Lower leg skin (tissue), 4 donors: ENCODE results near the gene OTULIN. TPM values are rescaled to one million over a fixed set of nuclear protein-coding genes. Genes with fewer than 3 reads are reported as not detected.
A peak's percentile ranks its signal among the peaks of the same experiment; 100 is the strongest.

Experiments used
- DNase-seq, 2 donors: peaks; one replicate each; pipeline ENCODE4 v3.0.0-alpha.2; 2019; ENCODE audit warnings: low spot score in 2 of 2
- H3K4me3 ChIP-seq: fragments of 200-600 bp; sonication (generic); 2 replicates; pipeline ENCODE4 v1.5.1; 2017; ENCODE audit warnings: mild to moderate bottlenecking, low read depth; ENCODE audit not compliant: poor library complexity, severe bottlenecking
- POLR2A ChIP-seq, 2 donors: fragments of 450-650 bp; IDR thresholded peaks; one replicate each; pipeline ENCODE4 v1.6.1; 2016 to 2017; ENCODE audit warnings: antibody characterized with exemption in 2 of 2, mild to moderate bottlenecking in 1 of 2, moderate library complexity in 1 of 2
- WGBS, 2 donors: methylation state at CpG; one replicate each; pipeline ENCODE4 v1.1.5; 2018; 5-methylcytosine and 5-hydroxymethylcytosine counted together
- intact Hi-C: fragments of 100-400 bp; cut with DNase I; formaldehyde crosslinking; loops from one replicate; pipeline ENCODE4 v1.15.0; 2023; ENCODE audit warnings: low total_unique reads
- total RNA-seq, 4 donors: library from RNA; depleted of rRNA; stranded (reverse); fragments of >200 nt; gene quantifications; one replicate each; pipeline ENCODE4 v1.1.0, GENCODE V29; 2016
- TF ChIP-seq, protein P1 (sequence below), 3 donors: fragments of 450-650 bp; IDR thresholded peaks; one replicate each; pipeline ENCODE4 v1.5.1; 2016; ENCODE audit warnings: antibody characterized with exemption in 3 of 3, mild to moderate bottlenecking in 3 of 3, moderate library complexity in 2 of 3

OTULIN gene
- total RNA-seq, 4 donors from 2014 or later: 52.4 to 131 (median 82.1) TPM

DNA sequence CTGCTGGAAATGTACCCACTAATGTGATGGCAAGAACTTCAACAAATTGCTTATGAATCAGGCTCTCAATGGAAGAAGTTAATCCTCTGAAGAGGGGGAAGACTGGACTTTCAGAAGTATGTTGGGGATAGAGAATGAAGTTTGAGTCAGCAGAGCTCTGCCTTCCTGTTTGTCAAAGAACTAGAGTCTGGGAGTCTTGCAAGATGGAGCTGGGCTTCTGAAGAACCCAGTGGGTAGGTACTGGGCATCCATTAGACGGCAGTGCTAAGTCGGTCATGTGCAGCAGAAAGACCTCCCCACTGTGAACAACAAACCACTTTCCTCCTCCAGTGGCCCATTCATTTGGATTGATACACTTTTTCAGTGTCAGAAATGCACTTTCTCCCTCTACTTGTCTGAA, 34.6 kb downstream of the OTULIN start:
- intact Hi-C loops: no loop called here
- TF ChIP-seq, protein P1, sequence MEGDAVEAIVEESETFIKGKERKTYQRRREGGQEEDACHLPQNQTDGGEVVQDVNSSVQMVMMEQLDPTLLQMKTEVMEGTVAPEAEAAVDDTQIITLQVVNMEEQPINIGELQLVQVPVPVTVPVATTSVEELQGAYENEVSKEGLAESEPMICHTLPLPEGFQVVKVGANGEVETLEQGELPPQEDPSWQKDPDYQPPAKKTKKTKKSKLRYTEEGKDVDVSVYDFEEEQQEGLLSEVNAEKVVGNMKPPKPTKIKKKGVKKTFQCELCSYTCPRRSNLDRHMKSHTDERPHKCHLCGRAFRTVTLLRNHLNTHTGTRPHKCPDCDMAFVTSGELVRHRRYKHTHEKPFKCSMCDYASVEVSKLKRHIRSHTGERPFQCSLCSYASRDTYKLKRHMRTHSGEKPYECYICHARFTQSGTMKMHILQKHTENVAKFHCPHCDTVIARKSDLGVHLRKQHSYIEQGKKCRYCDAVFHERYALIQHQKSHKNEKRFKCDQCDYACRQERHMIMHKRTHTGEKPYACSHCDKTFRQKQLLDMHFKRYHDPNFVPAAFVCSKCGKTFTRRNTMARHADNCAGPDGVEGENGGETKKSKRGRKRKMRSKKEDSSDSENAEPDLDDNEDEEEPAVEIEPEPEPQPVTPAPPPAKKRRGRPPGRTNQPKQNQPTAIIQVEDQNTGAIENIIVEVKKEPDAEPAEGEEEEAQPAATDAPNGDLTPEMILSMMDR (IDR thresholded peaks at IDR 0.05): no peak
- TF ChIP-seq POLR2A (IDR thresholded peaks at IDR 0.05): no peak
- 94 to 100% methylated on average over 2 of the region's 2 CpGs for whole genome bisulfite sequencing, 2 donors
- DNase-seq: no peak
- H3K4me3 ChIP-seq: no peak overlapping the region

DNA sequence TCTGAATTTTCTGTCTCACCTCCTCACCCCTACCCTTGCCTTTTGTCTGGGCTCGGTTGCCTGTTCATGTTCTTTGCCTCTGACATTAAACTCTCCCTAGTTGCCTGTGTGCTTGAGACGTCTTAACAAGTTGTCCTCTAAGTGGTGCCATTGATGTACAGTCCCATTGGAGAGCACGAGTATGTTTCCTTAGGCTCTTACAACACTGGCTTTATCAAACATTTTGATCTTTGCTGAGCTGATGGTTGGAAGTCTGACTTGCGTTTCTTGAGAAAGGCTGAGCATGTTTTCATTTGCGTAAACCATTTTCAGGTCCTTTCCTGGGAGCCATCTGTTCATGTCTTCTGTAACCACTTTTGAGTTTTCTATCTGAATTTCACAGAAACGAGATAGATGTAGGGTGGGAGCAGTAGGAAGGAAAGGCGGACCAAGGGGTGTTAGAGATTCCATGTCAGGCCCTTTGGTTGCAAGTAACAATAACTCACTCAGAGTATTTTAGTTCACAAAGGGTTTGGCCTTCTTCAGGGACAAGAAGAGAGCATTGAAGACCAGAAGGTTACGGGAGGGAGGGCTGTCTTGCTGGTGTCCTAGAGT, 35.4 kb downstream of the OTULIN start:
- 66 to 75% methylated on average over 8 of the region's 8 CpGs for WGBS, 2 donors
- intact Hi-C loops: no loop called here
- TF ChIP-seq POLR2A (IDR thresholded peaks at IDR 0.05): no peak
- TF ChIP-seq, protein P1 (IDR thresholded peaks at IDR 0.05): no peak
- no peak overlapping the region for H3K4me3 ChIP-seq
- no peak for DNase-seq

DNA sequence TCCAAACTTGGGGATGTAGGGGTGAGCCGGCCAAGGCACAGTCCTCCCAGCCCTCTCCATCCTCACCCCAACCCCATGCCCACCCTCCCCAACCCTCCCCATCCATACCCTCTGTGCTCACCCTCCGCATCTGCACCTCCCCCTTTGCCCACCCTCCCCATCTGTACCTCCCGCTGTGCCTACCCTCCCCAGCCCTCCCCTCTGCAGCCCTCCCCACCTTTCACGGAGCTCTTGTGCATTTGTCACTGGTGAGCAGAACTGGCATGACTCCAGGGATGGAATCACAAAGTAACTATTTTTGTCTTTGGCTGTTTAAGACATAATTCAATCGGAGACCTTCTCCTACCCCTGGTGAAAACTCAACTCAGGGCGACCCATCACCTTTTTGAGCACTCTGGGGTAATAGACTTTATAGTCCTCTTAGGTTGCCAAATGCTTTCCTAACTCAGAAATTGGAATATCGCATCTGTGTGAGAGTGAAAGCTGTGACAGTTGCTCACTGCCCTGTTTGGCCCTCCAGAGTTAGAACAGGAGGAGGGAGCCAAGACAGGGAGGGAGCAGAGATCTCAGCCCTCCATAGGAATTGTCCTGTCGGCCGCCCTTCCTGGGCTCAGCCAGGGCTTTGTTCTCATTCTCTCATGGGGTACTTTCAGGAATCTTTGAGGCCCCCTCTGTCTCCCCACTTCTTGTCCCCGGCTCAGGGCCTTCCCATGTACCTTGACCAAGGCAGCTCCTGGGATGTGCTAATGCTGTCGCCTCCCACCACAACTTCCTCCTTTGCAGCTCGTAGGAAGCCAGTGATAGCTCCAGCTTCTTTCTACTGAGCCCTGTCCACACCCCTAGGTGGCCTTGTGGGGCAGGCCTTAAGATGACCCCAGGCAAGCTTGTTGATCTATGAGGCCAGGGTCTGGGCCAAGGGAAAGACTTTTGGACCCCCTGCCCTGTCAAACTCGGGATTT, 36.2 kb downstream of the OTULIN start:
- DNase-seq: peak in 1 of 2 donors; percentile 76
- TF ChIP-seq POLR2A (IDR thresholded peaks at IDR 0.05): no peak
- TF ChIP-seq, protein P1 (IDR thresholded peaks at IDR 0.05): no peak
- WGBS, 2 donors: 60 to 62% methylated on average over 13 of the region's 13 CpGs
- no peak overlapping the region for H3K4me3 ChIP-seq
- intact Hi-C loops: no loop called here

DNA sequence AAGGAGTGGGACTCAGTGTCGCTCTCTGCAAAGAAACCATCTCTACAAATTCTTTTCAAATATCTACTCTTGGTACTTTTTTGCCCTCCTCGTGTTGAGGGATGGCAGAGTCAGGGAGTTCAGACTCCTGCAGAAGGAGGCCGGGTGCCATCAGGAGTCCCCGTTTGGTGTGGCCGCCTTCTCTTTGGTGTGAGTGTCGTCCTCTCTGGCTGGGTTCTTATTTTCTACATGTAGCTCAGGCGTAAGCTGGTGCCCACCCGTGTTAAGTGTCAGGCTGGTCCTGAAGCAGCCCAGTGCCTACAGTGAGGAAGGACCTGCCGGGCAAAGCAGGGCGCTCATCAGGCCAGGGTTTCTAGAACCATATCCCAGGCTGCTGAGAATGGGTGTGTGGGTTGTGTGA, 37.0 kb downstream of the OTULIN start:
- intact Hi-C loops: no loop called here
- no peak for TF ChIP-seq POLR2A (IDR thresholded peaks at IDR 0.05)
- TF ChIP-seq, protein P1 (IDR thresholded peaks at IDR 0.05): no peak
- WGBS, 2 donors: 87 to 88% methylated on average over 10 of the region's 10 CpGs
- H3K4me3 ChIP-seq: no peak overlapping the region
- peak in 1 of 2 donors; percentile 66 for DNase-seq

DNA sequence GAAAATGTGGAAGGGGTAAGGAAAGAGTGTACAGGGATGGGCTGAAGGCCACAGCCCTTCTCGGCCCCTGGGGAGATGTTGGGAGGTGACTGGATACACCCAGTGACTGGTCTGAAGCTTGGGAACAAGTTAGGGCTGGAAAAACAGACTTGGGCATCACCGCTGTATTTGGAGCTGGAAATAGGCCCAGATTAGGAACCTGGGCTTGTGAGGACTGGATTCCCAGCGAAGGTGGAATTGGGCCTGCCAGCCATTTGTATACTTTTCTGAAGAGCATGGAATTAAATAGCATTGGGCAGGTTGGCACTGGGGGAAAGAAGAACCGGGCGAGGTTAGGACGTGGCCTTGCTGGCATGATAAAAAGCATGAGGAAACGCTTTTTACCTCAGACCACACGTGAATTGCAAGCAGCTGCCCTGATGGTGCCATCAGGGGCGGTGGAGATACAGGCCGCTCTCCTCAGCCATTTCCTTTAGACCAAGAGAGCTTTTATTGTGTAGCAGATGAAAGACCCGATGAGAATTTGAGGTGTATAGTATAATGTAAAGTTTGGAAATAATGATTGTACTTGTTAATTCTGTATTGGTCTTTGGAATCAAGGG, 37.8 kb downstream of the OTULIN start:
- intact Hi-C loops: no loop called here
- WGBS, 2 donors: 47 to 56% methylated on average over 11 of the region's 11 CpGs
- no peak overlapping the region for H3K4me3 ChIP-seq
- peak; percentile 63 to 75 for DNase-seq
- TF ChIP-seq, protein P1 (IDR thresholded peaks at IDR 0.05): no peak
